ENCODE results near the gene FAAP100. TPM values are rescaled to one million over a fixed set of nuclear protein-coding genes. Genes with fewer than 3 reads are reported as not detected.

Gene FAAP100
- total and polyA plus RNA-seq, 2 experiments from 2014 or later = 25.2 to 44.9 TPM

GRCh38 chr17:81491181-81491581 lies 61.0 kb downstream of the FAAP100 start:
- in situ Hi-C loops (cut with MboI) = no loop called here
- Histone ChIP-seq H3K9ac (no peak overlapping the region), H3K9me2 (ENCODE audit: insufficient read depth) (no peaks in the 10 kb centered on the region), H3K27ac (no peak overlapping the region), H3K4me2 (ENCODE audit: unreplicated experiment) (no peak overlapping the region), H3K4me3 (no peak overlapping the region), H3K9me3 (ENCODE audit: low read depth) (no peaks in the 10 kb centered on the region), H3K36me3 (ENCODE audit: low read depth) (no peaks in the 10 kb centered on the region), H4K20me1 (ENCODE audit: insufficient read depth) (no peaks in the 10 kb centered on the region), H2AFZ (no peak overlapping the region), H3K4me1 (ENCODE audit: insufficient read depth) (no peaks in the 10 kb centered on the region), H3K79me2 (ENCODE audit: insufficient read depth) (no peaks in the 10 kb centered on the region), H3K27me3 (replicated peaks; ENCODE audit: insufficient read depth) (0 out of 2 replicates have a peak, but pooled peaks cover 7% of the 10 kb centered on the region), H3F3A (ENCODE audit: insufficient read depth) (no peaks in the 10 kb centered on the region; the same call in 1 of the 2 replicates)
- DNase-seq = no peak
- WGBS, 2 experiments (ENCODE audit: low coverage in 1 of 2, low lambda C conversion rate in 2 of 2, missing lambda C conversion rate in 2 of 2) = 19 to 45% methylated on average over 4 to 5 of the region's 5 CpGs
- no peak for TF ChIP-seq EZH2 (IDR thresholded peaks at IDR 0.05; ENCODE audit: insufficient read depth, poor library complexity, severe bottlenecking)
- no peak for TF ChIP-seq EZH2phosphoT487 (IDR thresholded peaks at IDR 0.05; ENCODE audit: insufficient read depth, low read depth)

GRCh38 chr17:81489998-81490992 lies 61.9 kb downstream of the FAAP100 start:
- H4K20me1 ChIP-seq (ENCODE audit: insufficient read depth) = no peaks in the 10 kb centered on the region
- H3K9ac ChIP-seq = no peak overlapping the region
- no peaks in the 10 kb centered on the region for H3K9me3 ChIP-seq (ENCODE audit: low read depth)
- no peak for DNase-seq
- H2AFZ ChIP-seq = no peak overlapping the region
- H3K9me2 ChIP-seq (ENCODE audit: insufficient read depth) = no peaks in the 10 kb centered on the region
- no peak overlapping the region for H3K4me2 ChIP-seq (ENCODE audit: unreplicated experiment)
- no peaks in the 10 kb centered on the region for H3K79me2 ChIP-seq (ENCODE audit: insufficient read depth)
- no peak overlapping the region for H3K27ac ChIP-seq
- H3F3A ChIP-seq (ENCODE audit: insufficient read depth) = no peaks in the 10 kb centered on the region; the same call in 1 of the 2 replicates
- H3K4me3 ChIP-seq = no peak overlapping the region
- TF ChIP-seq EZH2phosphoT487 (IDR thresholded peaks at IDR 0.05; ENCODE audit: insufficient read depth, low read depth) (no peak), EZH2 (IDR thresholded peaks at IDR 0.05; ENCODE audit: insufficient read depth, poor library complexity, severe bottlenecking) (no peak)
- WGBS, 2 experiments (ENCODE audit: low coverage in 1 of 2, low lambda C conversion rate in 2 of 2, missing lambda C conversion rate in 2 of 2) = 42 to 45% methylated on average over 13 to 14 of the region's 14 CpGs
- H3K27me3 ChIP-seq (replicated peaks; ENCODE audit: insufficient read depth) = 0 out of 2 replicates have a peak, but pooled peaks cover 7% of the 10 kb centered on the region
- no peaks in the 10 kb centered on the region for H3K4me1 ChIP-seq (ENCODE audit: insufficient read depth)
- H3K36me3 ChIP-seq (ENCODE audit: low read depth) = no peaks in the 10 kb centered on the region
- in situ Hi-C loops (cut with MboI) = no loop called here

Small RNA genes lying within 50 kb of the gene (small RNA-seq; reads per million reads assigned to genes)
- gene RF00019 (ENCODE audit: low read depth, low replicate concordance) = not detected

Other genes with a start within 250 kb of the FAAP100 start
- gene BAHCC1, start 156.9 kb downstream of the FAAP100 start, total RNA-seq (2014; rRNA removed; shearing (Covaris generic)) = 3.0 and 5.2 TPM in 2 replicates
- 0.91 and 1.3 TPM in 2 replicates for gene BAHCC1, start 156.9 kb downstream of the FAAP100 start, polyA plus RNA-seq (2016; fragmentation: Nextera tagmentation; extraction: Ambion mirVana)
- 8,476 and 9,349 TPM in 2 replicates for gene ACTG1, start 39.6 kb downstream of the FAAP100 start, total RNA-seq (2014; rRNA removed; shearing (Covaris generic))
- 3,778 and 3,933 TPM in 2 replicates for gene ACTG1, start 39.6 kb downstream of the FAAP100 start, polyA plus RNA-seq (2016; fragmentation: Nextera tagmentation; extraction: Ambion mirVana)
- gene FSCN2, start 24.0 kb downstream of the FAAP100 start, total RNA-seq (2014; rRNA removed; shearing (Covaris generic)) = 2.3 and 3.2 TPM in 2 replicates
- 0.23 and 0.48 TPM in 2 replicates for gene FSCN2, start 24.0 kb downstream of the FAAP100 start, polyA plus RNA-seq (2016; fragmentation: Nextera tagmentation; extraction: Ambion mirVana)
- gene NPLOC4, start 84.8 kb upstream of the FAAP100 start, total RNA-seq (2014; rRNA removed; shearing (Covaris generic)) = 62.9 and 64.6 TPM in 2 replicates
- gene NPLOC4, start 84.8 kb upstream of the FAAP100 start, polyA plus RNA-seq (2016; fragmentation: Nextera tagmentation; extraction: Ambion mirVana) = 51.4 and 51.5 TPM in 2 replicates
- 2.6 and 3.9 TPM in 2 replicates for gene TSPAN10, start 84.8 kb upstream of the FAAP100 start, total RNA-seq (2014; rRNA removed; shearing (Covaris generic))
- gene TSPAN10, start 84.8 kb upstream of the FAAP100 start, polyA plus RNA-seq (2016; fragmentation: Nextera tagmentation; extraction: Ambion mirVana) = 3.4 and 4.7 TPM in 2 replicates
- gene PDE6G, start 104.2 kb upstream of the FAAP100 start, total RNA-seq (2014; rRNA removed; shearing (Covaris generic)) = not detected in 2 replicates
- gene PDE6G, start 104.2 kb upstream of the FAAP100 start, polyA plus RNA-seq (2016; fragmentation: Nextera tagmentation; extraction: Ambion mirVana) = not detected in 2 replicates
- gene OXLD1, start 114.3 kb upstream of the FAAP100 start, total RNA-seq (2014; rRNA removed; shearing (Covaris generic)) = 19.9 and 49.3 TPM in 2 replicates
- gene OXLD1, start 114.3 kb upstream of the FAAP100 start, polyA plus RNA-seq (2016; fragmentation: Nextera tagmentation; extraction: Ambion mirVana) = 48.5 and 50.4 TPM in 2 replicates
- 11.6 and 11.7 TPM in 2 replicates for gene CCDC137, start 114.4 kb upstream of the FAAP100 start, total RNA-seq (2014; rRNA removed; shearing (Covaris generic))
- 22.0 and 22.8 TPM in 2 replicates for gene CCDC137, start 114.4 kb upstream of the FAAP100 start, polyA plus RNA-seq (2016; fragmentation: Nextera tagmentation; extraction: Ambion mirVana)
- 37.6 and 45.6 TPM in 2 replicates for gene ARL16, start 131.4 kb upstream of the FAAP100 start, total RNA-seq (2014; rRNA removed; shearing (Covaris generic))
- 70.8 and 72.8 TPM in 2 replicates for gene ARL16, start 131.4 kb upstream of the FAAP100 start, polyA plus RNA-seq (2016; fragmentation: Nextera tagmentation; extraction: Ambion mirVana)
- gene HGS, start 131.7 kb upstream of the FAAP100 start, total RNA-seq (2014; rRNA removed; shearing (Covaris generic)) = 161 and 166 TPM in 2 replicates
- 106 and 110 TPM in 2 replicates for gene HGS, start 131.7 kb upstream of the FAAP100 start, polyA plus RNA-seq (2016; fragmentation: Nextera tagmentation; extraction: Ambion mirVana)
- gene MRPL12, start 151.0 kb upstream of the FAAP100 start, total RNA-seq (2014; rRNA removed; shearing (Covaris generic)) = 4.3 and 4.9 TPM in 2 replicates
- 76.3 and 78.5 TPM in 2 replicates for gene MRPL12, start 151.0 kb upstream of the FAAP100 start, polyA plus RNA-seq (2016; fragmentation: Nextera tagmentation; extraction: Ambion mirVana)
- gene SLC25A10, start 159.9 kb upstream of the FAAP100 start, total RNA-seq (2014; rRNA removed; shearing (Covaris generic)) = 10.9 and 16.9 TPM in 2 replicates
- 11.0 and 12.5 TPM in 2 replicates for gene SLC25A10, start 159.9 kb upstream of the FAAP100 start, polyA plus RNA-seq (2016; fragmentation: Nextera tagmentation; extraction: Ambion mirVana)

Data from GM23248 (cell line).